ENCODE measurements around the gene HINFP. TPM values are rescaled to one million over a fixed set of nuclear protein-coding genes. Genes with fewer than 3 reads are reported as not detected.

Gene HINFP
- 110 and 177 TPM in 2 replicates for total RNA-seq (2011; cell fraction: chromatin; rRNA removed; ENCODE audit: low replicate concordance)
- total RNA-seq (2011; cell fraction: nucleolus; rRNA removed): 95.9 and 97.1 TPM in 2 replicates
- 112 and 129 TPM in 2 replicates for total RNA-seq (2011; cell fraction: nucleoplasm; rRNA removed)
- total RNA-seq (2014; rRNA removed) (15.1 and 17.0 TPM in 2 replicates), total RNA-seq (2014; rRNA removed; fragmentation: Illumina TruSeq; extraction: Trizol) (14.5 and 15.8 TPM in 2 replicates), total RNA-seq (2015; rRNA removed; fragmentation: Illumina TruSeq; extraction: Trizol) (13.8 and 13.9 TPM in 2 replicates), total RNA-seq (2021) (23.5 and 24.6 TPM in 2 replicates), polyA plus RNA-seq (2011; rRNA removed) (29.4 and 41.9 TPM in 2 replicates), polyA plus RNA-seq (2014; fragmentation: Illumina TruSeq; extraction: Trizol) (19.1 and 21.5 TPM in 2 replicates), polyA plus RNA-seq (2014; fragmentation: Nextera tagmentation; extraction: Ambion mirVana) (10 to 100 TPM; 22.5 to 34.1 TPM), polyA plus RNA-seq (2014; rRNA removed) (24.0 and 30.5 TPM in 2 replicates), polyA minus RNA-seq (2011; rRNA and poly(A)+ RNA removed) (32.2 and 33.0 TPM in 2 replicates), Bru-seq, nascent RNA (percentile 67 among the genes with signal in this experiment), BruChase-seq, experiment 1, labeled RNA remaining after a 2-hour chase (percentile 67 among the genes with signal in this experiment), BruChase-seq, experiment 2, labeled RNA remaining after a 6-hour chase (percentile 69 among the genes with signal in this experiment)
- polyA plus RNA-seq (2011; cell fraction: cytosol; rRNA removed): 33.8 and 41.0 TPM in 2 replicates
- 89.9 and 99.2 TPM in 2 replicates for polyA plus RNA-seq (2011; cell fraction: nucleus; rRNA removed)
- 15.5 and 24.5 TPM in 2 replicates for polyA plus RNA-seq (2012)
- 8.2 and 17.7 TPM in 2 replicates for polyA minus RNA-seq (2011; cell fraction: cytosol; rRNA and poly(A)+ RNA removed)
- polyA minus RNA-seq (2011; cell fraction: nucleus; rRNA and poly(A)+ RNA removed): 28.0 and 41.1 TPM in 2 replicates
- long read RNA-seq, experiment 1, transcript HINFP-201 (10 exons, 3,163 nt): major isoform, 18 of 52 reads
- long read RNA-seq, experiment 1, partial matches to known transcripts: 16 of 52 reads
- long read RNA-seq, experiment 1, other reads (novel, unspliced or antisense): 17 of 52 reads
- long read RNA-seq, experiment 2, transcript HINFP-201 (10 exons, 3,163 nt): major isoform, 6 of 11 reads
- long read RNA-seq, experiment 2, partial matches to known transcripts: 1 of 11 reads
- long read RNA-seq, experiment 2, other reads (novel, unspliced or antisense): 3 of 11 reads
- long read RNA-seq, experiment 3, transcript HINFP-201 (10 exons, 3,163 nt): major isoform, 10 of 19 reads
- long read RNA-seq, experiment 3, partial matches to known transcripts: 3 of 19 reads
- long read RNA-seq, experiment 3, other reads (novel, unspliced or antisense): 6 of 19 reads

- in situ Hi-C loops (cut with MboI): no loop called here
- FAIRE-seq: peak; percentile 96
- TF ChIP-seq ZNF395 (CRISPR knock-in tag; IDR thresholded peaks at IDR 0.05): no peak
- TF ChIP-seq VEZF1 (CRISPR knock-in tag; IDR thresholded peaks at IDR 0.05): peak; percentile 82
- TF ChIP-seq, protein P1, sequence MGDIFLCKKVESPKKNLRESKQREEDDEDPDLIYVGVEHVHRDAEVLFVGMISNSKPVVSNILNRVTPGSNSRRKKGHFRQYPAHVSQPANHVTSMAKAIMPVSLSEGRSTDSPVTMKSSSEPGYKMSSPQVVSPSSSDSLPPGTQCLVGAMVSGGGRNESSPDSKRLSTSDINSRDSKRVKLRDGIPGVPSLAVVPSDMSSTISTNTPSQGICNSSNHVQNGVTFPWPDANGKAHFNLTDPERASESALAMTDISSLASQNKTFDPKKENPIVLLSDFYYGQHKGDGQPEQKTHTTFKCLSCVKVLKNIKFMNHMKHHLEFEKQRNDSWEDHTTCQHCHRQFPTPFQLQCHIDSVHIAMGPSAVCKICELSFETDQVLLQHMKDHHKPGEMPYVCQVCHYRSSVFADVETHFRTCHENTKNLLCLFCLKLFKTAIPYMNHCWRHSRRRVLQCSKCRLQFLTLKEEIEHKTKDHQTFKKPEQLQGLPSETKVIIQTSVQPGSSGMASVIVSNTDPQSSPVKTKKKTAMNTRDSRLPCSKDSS (IDR thresholded peaks at IDR 0.05; ENCODE audit: low read depth, partially characterized antibody): no peak
- TF ChIP-seq C11orf30 (IDR thresholded peaks at IDR 0.05; ENCODE audit: low read depth): peak; percentile 54
- TF ChIP-seq, protein P2, sequence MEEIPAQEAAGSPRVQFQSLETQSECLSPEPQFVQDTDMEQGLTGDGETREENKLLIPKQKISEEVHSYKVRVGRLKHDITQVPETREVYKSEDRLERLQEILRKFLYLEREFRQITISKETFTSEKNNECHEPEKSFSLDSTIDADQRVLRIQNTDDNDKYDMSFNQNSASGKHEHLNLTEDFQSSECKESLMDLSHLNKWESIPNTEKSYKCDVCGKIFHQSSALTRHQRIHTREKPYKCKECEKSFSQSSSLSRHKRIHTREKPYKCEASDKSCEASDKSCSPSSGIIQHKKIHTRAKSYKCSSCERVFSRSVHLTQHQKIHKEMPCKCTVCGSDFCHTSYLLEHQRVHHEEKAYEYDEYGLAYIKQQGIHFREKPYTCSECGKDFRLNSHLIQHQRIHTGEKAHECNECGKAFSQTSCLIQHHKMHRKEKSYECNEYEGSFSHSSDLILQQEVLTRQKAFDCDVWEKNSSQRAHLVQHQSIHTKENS (CRISPR knock-in tag; IDR thresholded peaks at IDR 0.05): no peak
- TF ChIP-seq ZNF780A (CRISPR knock-in tag; IDR thresholded peaks at IDR 0.05): no peak
- peak in 1 of 2 experiments; percentile 47; a peak in 1 of 3 replicates for TF ChIP-seq CBX3 (IDR thresholded peaks at IDR 0.05; ENCODE audit: borderline replicate concordance in 1 of 2, low read length in 2 of 2)
These were observed at the start of gene HINFP for GRCh38 chr11:119121008-119121810. TSS of gene HINFP (plus strand) at chr11:119121580. CDS start at chr11:119126945, 5,365 bp downstream.

More at GRCh38 chr11:119121008-119121810, at the start of gene HINFP:
- peaks cover 24% of the 10 kb centered on the region for H3K79me2 ChIP-seq (ENCODE audit: control insufficient read depth, insufficient read depth, low read length)
- no peaks in the 10 kb centered on the region for H4K20me1 ChIP-seq (replicated peaks; ENCODE audit: control insufficient read depth, insufficient read depth, low read length)
- ATAC-seq (peak; percentile 97), DNase-seq (ENCODE audit: extremely low read depth in 1 of 4, low spot score in 3 of 4) (peak; percentile 97 to 99 (median 98))
- intact Hi-C loops (cut with micrococcal nuclease): loop anchor here (2.0 kb wide), 1 partner anchor 18 kb away; no protein-coding TSS in a partner anchor
- peak within 1 kb of the TSS; percentile 95 for H3K4me2 ChIP-seq (ENCODE audit: insufficient read depth, low read length)
- peak within 1 kb of the TSS; percentile 96 for H2AFZ ChIP-seq (ENCODE audit: low read depth, low read length)
- POLR2A ChIA-PET: interaction anchor here (0.7 to 1.1 kb wide), 7 partner anchors 8 to 85 kb away, joined by 3 to 6 read pairs (median 4); a partner anchor contains a TSS
- no peaks in the 10 kb centered on the region for H3K9me3 ChIP-seq (replicated peaks; ENCODE audit: control insufficient read depth, insufficient read depth, low read depth, low read length)
- H3K4me3 ChIP-seq: peak within 1 kb of the TSS; percentile 86
- under 1% methylated on average over 46 of the region's 54 CpGs for WGBS (ENCODE audit: insufficient coverage, low coverage, missing lambda C conversion rate)
- H3K9me1 ChIP-seq (ENCODE audit: control insufficient read depth, insufficient read depth, low read length): no peaks in the 10 kb centered on the region
- H3K36me3 ChIP-seq (ENCODE audit: control insufficient read depth, insufficient read depth, low read length): peaks cover 38% of the 10 kb centered on the region
- no peaks in the 10 kb centered on the region for H3K27me3 ChIP-seq (ENCODE audit: control insufficient read depth in 2 of 2, insufficient read depth in 2 of 2, low read length in 2 of 2)
- BruUV-seq (replicated peaks): no TSS peak
- H3K9ac ChIP-seq (ENCODE audit: insufficient read depth in 1 of 2, low read depth in 2 of 2, low read length in 2 of 2): peak within 1 kb of the TSS; percentile 82 to 96
- H3K27ac ChIP-seq (ENCODE audit: extremely low read depth, low read depth, low read length): peak within 1 kb of the TSS; percentile 68
- CTCF ChIA-PET (ENCODE audit: low intra/inter-chr PET ratio): no interaction called here
- peaks cover 13 to 17% of the 10 kb centered on the region in 2 experiments for H3K4me1 ChIP-seq (replicated peaks in 1 of 2; ENCODE audit: control insufficient read depth in 2 of 2, insufficient read depth in 2 of 2, low read length in 2 of 2)
